ENCODE measurements around the gene EIF2B4. TPM values are rescaled to one million over a fixed set of nuclear protein-coding genes. Genes with fewer than 3 reads are reported as not detected.

The EIF2B4 gene
- total RNA-seq, 1 experiment from 2014 or later = 74.7 TPM

DNA sequence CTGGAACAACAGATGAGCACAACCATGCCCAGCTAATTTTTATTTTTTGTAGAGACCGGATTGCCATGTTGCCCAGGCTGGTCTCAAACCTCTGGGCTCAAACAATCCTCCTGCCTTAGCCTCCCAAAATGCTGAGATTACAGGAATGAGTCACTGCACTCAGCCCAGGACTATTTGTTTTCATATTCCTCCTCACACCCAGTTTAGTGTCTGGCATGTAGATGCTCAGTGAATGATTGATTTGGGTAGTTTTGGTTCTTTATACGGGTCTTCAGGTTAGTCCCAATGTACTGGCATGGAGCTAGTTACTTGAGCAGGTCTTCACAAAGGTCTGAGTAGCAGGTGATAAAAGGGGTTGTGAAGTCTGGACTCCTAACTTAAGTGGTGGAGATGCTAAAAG, 6.2 kb downstream of the EIF2B4 start:
- DNase-seq (ENCODE audit: low spot score) = no peak
- no TSS peak for BruUV-seq (replicated peaks)
- H3K4me1 ChIP-seq (ENCODE audit: insufficient read depth, low read length, poor library complexity, severe bottlenecking) = peaks cover 5% of the 10 kb centered on the region
- ChIA-PET CTCF (no interaction called here), POLR2A (ENCODE audit: low non-redundant PET) (no interaction called here)
- peaks cover 51% of the 10 kb centered on the region for H3K36me3 ChIP-seq (ENCODE audit: insufficient read depth, low read length, poor library complexity, severe bottlenecking)
- no peaks in the 10 kb centered on the region for H3K9me3 ChIP-seq (ENCODE audit: low read depth, low read length, poor library complexity, severe bottlenecking)
- H3K27me3 ChIP-seq (replicated peaks; ENCODE audit: insufficient read depth, low read depth, low read length, poor library complexity) = no peaks in the 10 kb centered on the region
- TF ChIP-seq, protein P1, sequence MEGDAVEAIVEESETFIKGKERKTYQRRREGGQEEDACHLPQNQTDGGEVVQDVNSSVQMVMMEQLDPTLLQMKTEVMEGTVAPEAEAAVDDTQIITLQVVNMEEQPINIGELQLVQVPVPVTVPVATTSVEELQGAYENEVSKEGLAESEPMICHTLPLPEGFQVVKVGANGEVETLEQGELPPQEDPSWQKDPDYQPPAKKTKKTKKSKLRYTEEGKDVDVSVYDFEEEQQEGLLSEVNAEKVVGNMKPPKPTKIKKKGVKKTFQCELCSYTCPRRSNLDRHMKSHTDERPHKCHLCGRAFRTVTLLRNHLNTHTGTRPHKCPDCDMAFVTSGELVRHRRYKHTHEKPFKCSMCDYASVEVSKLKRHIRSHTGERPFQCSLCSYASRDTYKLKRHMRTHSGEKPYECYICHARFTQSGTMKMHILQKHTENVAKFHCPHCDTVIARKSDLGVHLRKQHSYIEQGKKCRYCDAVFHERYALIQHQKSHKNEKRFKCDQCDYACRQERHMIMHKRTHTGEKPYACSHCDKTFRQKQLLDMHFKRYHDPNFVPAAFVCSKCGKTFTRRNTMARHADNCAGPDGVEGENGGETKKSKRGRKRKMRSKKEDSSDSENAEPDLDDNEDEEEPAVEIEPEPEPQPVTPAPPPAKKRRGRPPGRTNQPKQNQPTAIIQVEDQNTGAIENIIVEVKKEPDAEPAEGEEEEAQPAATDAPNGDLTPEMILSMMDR (conservative IDR thresholded peaks at IDR 0.05; ENCODE audit: low read depth, low read length) = no peak
- TF ChIP-seq EZH2 (IDR thresholded peaks at IDR 0.05; ENCODE audit: borderline replicate concordance, low read depth, low read length, poor library complexity, severe bottlenecking) = no peak
- no peak overlapping the region for H3K27ac ChIP-seq (ENCODE audit: low read depth, low read length, poor library complexity, severe bottlenecking)
- no peak overlapping the region for H3K4me3 ChIP-seq (ENCODE audit: low read depth, low read length, poor library complexity, severe bottlenecking)
- intact Hi-C loops (cut with micrococcal nuclease; ENCODE audit: unreplicated experiment) = no loop called here

DNA sequence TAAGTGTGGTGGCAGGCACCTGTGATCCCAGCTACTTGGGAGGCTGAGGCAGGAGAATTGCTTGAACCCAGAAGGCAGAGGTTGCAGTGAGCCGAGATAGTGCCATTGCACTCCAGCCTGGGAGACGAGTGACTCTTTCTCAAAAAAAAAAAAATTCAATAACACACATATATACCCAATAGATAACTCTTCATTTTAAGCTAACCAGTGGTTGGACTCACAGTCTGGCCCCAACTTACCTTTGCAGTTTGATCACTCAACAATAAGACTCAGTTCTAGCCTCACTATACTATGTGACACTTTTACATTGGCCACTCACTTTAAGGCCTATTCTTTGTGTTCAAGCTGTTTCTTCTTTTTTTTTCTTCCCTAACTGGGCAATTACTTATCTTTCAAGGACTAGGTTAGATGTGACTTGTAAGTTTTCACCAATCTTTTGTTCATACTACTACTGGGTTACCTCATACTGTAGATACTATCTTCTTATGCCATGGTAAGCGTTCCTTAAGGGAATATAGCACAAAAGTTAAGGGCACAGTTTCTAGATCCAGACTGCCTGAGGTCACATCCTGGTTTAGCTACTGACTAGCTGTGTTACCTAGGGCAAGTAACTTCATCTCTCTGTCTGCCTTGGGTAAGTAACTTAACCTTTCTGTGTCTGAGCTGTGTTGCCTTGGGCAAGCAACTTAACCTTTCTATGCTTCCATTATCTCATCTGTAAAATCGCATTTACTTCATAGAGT, 7.3 kb downstream of the EIF2B4 start:
- no peaks in the 10 kb centered on the region for H3K4me1 ChIP-seq (ENCODE audit: insufficient read depth, low read length, poor library complexity, severe bottlenecking)
- H3K9me3 ChIP-seq (ENCODE audit: low read depth, low read length, poor library complexity, severe bottlenecking) = no peaks in the 10 kb centered on the region
- no TSS peak for BruUV-seq (replicated peaks)
- intact Hi-C loops (cut with micrococcal nuclease; ENCODE audit: unreplicated experiment) = no loop called here
- H3K27ac ChIP-seq (ENCODE audit: low read depth, low read length, poor library complexity, severe bottlenecking) = no peak overlapping the region
- POLR2A ChIA-PET (ENCODE audit: low non-redundant PET) = no interaction called here
- CTCF ChIA-PET = no interaction called here
- no peaks in the 10 kb centered on the region for H3K27me3 ChIP-seq (replicated peaks; ENCODE audit: insufficient read depth, low read depth, low read length, poor library complexity)
- TF ChIP-seq EZH2 (IDR thresholded peaks at IDR 0.05; ENCODE audit: borderline replicate concordance, low read depth, low read length, poor library complexity, severe bottlenecking) = no peak
- TF ChIP-seq, protein P1 (conservative IDR thresholded peaks at IDR 0.05; ENCODE audit: low read depth, low read length) = no peak
- DNase-seq (ENCODE audit: low spot score) = no peak
- no peak overlapping the region for H3K4me3 ChIP-seq (ENCODE audit: low read depth, low read length, poor library complexity, severe bottlenecking)
- H3K36me3 ChIP-seq (ENCODE audit: insufficient read depth, low read length, poor library complexity, severe bottlenecking) = peaks cover 41% of the 10 kb centered on the region

DNA sequence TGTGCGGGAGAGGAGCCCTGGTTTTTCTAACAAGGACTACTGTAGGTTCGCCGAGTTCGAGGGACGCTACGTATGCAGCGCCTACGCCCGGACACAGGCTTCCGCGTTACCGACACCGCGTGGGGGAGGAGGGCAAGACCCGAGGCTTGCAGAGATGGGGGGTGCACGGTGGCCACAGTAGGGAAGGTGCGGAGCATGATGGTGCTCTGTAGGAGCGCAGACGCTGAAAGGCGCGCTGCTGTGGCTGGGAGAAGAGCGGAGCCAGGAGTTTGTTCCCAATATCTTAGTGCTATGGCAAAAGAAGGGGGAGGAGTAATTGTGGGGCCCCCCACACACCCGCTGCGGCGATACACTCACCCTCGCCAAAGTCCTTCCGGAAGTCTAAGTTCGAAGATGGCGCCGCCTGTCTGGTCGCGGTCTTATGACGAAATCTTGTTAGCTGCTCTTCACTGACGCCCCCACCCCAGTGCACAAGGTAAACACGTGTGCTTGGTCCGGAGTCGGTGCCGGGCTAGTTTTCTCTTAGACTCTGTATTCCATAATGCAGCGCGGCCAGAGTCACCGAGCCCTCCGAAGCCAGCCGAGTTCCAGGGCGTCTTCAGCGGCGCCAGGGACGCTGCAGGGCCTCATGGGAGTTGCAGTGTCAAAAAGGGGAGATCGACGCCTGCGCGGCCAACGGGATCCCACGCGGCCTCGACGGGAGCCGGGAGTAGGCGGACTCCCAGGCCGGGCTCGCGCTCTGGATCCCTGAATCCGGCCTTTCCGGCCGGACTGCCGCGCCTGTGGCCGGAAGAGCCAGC, 13.6 kb downstream of the EIF2B4 start, which contains the start of gene GTF3C2:
TSS of gene GTF3C2 (minus strand) at position 383 of the 800 bp plus-strand sequence. CDS start 13,210 bp downstream, outside the sequence.
- Histone ChIP-seq H3K36me3 (ENCODE audit: insufficient read depth, low read length, poor library complexity, severe bottlenecking) (peaks cover 2% of the 10 kb centered on the region), H3K9me3 (ENCODE audit: low read depth, low read length, poor library complexity, severe bottlenecking) (no peaks in the 10 kb centered on the region), H3K27ac (ENCODE audit: low read depth, low read length, poor library complexity, severe bottlenecking) (peak within 1 kb of the TSS; percentile 88), H3K4me1 (ENCODE audit: insufficient read depth, low read length, poor library complexity, severe bottlenecking) (peaks cover 3% of the 10 kb centered on the region), H3K4me3 (ENCODE audit: low read depth, low read length, poor library complexity, severe bottlenecking) (peak within 1 kb of the TSS; percentile 77), H3K27me3 (replicated peaks; ENCODE audit: insufficient read depth, low read depth, low read length, poor library complexity) (no peaks in the 10 kb centered on the region)
- ChIA-PET CTCF (interaction anchor here (1.5 kb wide), 1 partner anchor 13 kb away, joined by 4 read pairs; no protein-coding TSS in a partner anchor), POLR2A (ENCODE audit: low non-redundant PET) (interaction anchor here (0.6 to 1.2 kb wide), 4 partner anchors 13 to 74 kb away, joined by 3 to 9 read pairs (median 4); no protein-coding TSS in a partner anchor)
- TF ChIP-seq, protein P1 (conservative IDR thresholded peaks at IDR 0.05; ENCODE audit: low read depth, low read length) = no peak
- TF ChIP-seq EZH2 (IDR thresholded peaks at IDR 0.05; ENCODE audit: borderline replicate concordance, low read depth, low read length, poor library complexity, severe bottlenecking) = no peak
- DNase-seq (ENCODE audit: low spot score) = peak; percentile 99
- intact Hi-C loops (cut with micrococcal nuclease; ENCODE audit: unreplicated experiment) = loop anchor here (1.0 kb wide), 1 partner anchor 14 kb away; the partner anchor contains the start of genes EIF2B4 and SNX17
- TSS peak; percentile 58 for BruUV-seq (replicated peaks)

Measured in A673 (cell line).